ENCODE measurements around the gene AP1G2.

- TF ChIP-seq CTCF (IDR thresholded peaks at IDR 0.05) = no peak
- TF ChIP-seq POLR2A (IDR thresholded peaks at IDR 0.05; ENCODE audit: low read depth) = no peak
- no peak for TF ChIP-seq EP300 (IDR thresholded peaks at IDR 0.05)
- no peak for TF ChIP-seq POLR2AphosphoS5 (IDR thresholded peaks at IDR 0.05)
Observed at GRCh38 chr14:23580948-23581281, 13.3 kb upstream of the AP1G2 start.

All from esophagus muscularis mucosa (tissue), 4 donors.